ENCODE results near the gene CEND1. TPM values are rescaled to one million over a fixed set of nuclear protein-coding genes. Genes with fewer than 3 reads are reported as not detected.

Gene CEND1
- total and polyA plus RNA-seq, 2 experiments from 2014 or later = 1.6 to 8.2 TPM

DNA sequence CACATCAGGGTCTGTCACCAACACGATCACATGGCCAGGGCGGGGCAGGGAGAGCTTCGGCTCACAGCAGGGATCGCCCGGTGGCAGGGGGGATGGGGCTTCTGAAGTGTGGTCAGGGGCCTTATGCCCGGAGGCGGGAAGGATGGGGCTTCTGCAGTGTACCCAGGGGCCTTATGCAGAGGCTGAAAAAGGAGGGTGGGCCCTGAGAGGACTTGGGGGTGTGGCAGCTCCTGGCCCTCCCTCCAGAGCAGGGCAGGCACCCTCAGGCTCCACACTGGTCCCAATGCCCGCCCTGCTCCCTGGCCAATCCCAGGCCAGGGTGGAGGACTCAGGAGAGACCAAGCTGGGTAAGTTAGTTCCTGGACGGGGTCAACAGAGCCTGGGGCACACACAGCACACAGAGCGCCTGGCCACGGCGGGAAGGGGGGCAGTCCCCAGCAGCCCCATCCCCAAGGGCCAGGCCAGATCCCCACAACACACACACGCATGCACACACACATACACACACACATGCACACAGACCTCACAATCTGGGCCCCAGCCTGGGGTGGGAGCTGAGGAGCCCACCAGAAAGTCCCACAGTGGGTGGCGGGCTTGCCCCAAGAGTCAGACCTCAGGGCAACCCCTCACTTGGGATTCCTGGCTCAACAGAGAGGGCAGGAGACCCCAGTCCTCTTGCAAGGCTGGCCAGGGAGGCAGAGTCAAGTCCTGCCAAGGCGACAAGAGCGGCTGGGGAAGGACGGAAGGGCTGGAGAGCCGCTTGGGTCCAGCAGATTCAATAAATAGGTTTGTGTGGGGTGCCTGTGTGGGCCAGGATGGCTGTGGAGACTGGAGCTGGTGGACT is 1.1 kb upstream of the CEND1 start:
- H3K4me1 ChIP-seq (ENCODE audit: low read depth) = peaks cover 10% of the 10 kb centered on the region

DNA sequence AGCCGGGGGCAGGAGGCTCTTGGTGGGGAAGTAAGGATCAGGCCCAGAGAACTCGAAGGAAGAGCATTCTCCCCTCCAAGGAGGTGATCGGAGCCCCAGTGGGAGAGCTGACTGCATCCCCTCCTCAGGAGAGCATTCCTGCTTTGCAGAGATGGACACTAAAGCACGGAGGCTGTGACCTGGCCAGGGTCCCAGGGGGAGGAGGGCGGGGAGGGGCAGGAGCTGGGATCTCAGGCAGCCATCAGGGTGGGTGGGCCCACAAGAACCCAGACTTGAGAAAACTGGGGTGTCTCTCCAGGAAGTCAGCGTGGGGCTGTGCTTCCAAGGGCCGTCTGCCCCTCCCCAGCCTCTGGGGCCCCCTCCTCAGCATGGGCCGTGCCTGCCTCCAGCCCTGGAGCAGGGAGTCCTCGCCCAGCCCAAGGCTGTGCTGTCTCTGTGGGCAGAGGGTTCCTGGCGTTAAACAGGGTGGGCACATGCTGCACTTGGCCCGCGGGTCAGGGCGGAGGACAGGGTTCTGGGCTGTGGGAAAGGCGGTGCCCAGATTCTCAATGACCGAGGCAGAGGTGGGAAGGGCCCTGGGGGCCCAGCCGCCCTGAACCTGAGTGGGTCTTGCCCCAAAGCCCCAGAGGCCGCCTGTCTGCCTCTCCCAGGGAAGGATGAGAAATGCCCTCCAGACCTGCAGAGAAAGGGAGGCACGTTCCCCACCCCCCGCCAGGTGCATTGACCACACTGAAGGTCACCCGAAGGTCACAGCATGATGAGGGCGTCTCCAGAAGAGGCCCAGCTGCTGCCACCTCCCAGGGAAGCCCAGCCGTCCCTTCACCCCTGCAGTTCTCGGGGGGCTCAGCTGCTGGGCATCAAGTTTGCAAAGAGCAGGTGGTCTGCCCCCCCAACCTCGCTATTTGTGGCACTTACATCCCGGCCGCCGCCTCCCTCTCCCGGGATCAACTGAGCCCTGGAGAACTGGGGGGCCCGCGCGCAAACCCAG is 643 bp downstream of the CEND1 start:
- H3K27ac ChIP-seq = no peak overlapping the region
- H3K4me3 ChIP-seq = no peak overlapping the region
- no peak for DNase-seq (ENCODE audit: low read depth in 1 of 2, low spot score in 1 of 2)
- no peaks in the 10 kb centered on the region for H3K9me3 ChIP-seq (ENCODE audit: low read depth)
- no peak for TF ChIP-seq CTCF (IDR thresholded peaks at IDR 0.05; ENCODE audit: low read depth, low read length)
- H3K4me1 ChIP-seq (ENCODE audit: low read depth) = peaks cover 6% of the 10 kb centered on the region
- no peaks in the 10 kb centered on the region for H3K36me3 ChIP-seq
- no peaks in the 10 kb centered on the region for H3K27me3 ChIP-seq

More for the DNA sequence above, 1.1 kb upstream of the CEND1 start:
- Histone ChIP-seq H3K36me3 (no peaks in the 10 kb centered on the region), H3K27ac (no peak overlapping the region), H3K4me3 (no peak overlapping the region), H3K9me3 (ENCODE audit: low read depth) (no peaks in the 10 kb centered on the region), H3K27me3 (no peaks in the 10 kb centered on the region)
- DNase-seq (ENCODE audit: low read depth in 1 of 2, low spot score in 1 of 2) = peak; percentile 37 to 41
- TF ChIP-seq CTCF (IDR thresholded peaks at IDR 0.05; ENCODE audit: low read depth, low read length) = no peak

GRCh38 chr11:788009-788640 is 1.8 kb downstream of the CEND1 start:
- DNase-seq (ENCODE audit: low read depth in 1 of 2, low spot score in 1 of 2) = no peak
- no peaks in the 10 kb centered on the region for H3K36me3 ChIP-seq
- no peak for TF ChIP-seq CTCF (IDR thresholded peaks at IDR 0.05; ENCODE audit: low read depth, low read length)
- no peaks in the 10 kb centered on the region for H3K27me3 ChIP-seq
- H3K4me1 ChIP-seq (ENCODE audit: low read depth) = peaks cover 13% of the 10 kb centered on the region
- H3K9me3 ChIP-seq (ENCODE audit: low read depth) = no peaks in the 10 kb centered on the region
- no peak overlapping the region for H3K27ac ChIP-seq
- H3K4me3 ChIP-seq = no peak overlapping the region

DNA sequence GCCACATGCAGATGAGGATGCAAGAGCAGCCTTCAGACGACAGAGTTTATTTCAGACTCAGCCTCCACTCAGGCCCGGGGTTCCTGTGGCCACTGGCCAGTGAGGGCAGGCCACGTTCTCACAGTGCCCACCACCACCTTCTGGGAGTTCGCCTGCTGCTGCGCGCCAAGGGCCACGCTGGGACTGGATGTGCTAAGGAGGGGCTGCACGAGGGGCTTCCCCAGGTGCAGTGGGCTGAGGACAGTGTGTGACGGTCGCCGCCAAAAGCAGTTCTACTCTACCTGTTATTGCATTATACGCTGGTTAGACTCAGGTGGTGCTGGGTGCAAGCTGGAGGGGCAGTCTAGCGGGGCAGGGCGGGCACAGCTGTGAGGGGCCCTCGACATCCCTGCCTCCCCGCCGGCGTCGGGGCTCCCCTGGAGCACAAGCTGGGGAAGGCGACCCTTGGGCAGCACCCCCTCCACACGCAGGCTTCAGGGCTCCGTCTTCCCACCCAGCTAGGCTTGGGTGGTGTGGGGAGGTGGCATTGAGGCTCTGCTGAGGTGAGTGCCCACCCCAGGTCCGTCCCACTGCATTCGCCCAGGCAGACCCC is 2.7 kb downstream of the CEND1 start:
- H3K4me1 ChIP-seq (ENCODE audit: low read depth) = peaks cover 13% of the 10 kb centered on the region
- H3K27me3 ChIP-seq = no peaks in the 10 kb centered on the region
- no peaks in the 10 kb centered on the region for H3K36me3 ChIP-seq
- no peak for DNase-seq (ENCODE audit: low read depth in 1 of 2, low spot score in 1 of 2)
- TF ChIP-seq CTCF (IDR thresholded peaks at IDR 0.05; ENCODE audit: low read depth, low read length) = no peak
- no peaks in the 10 kb centered on the region for H3K9me3 ChIP-seq (ENCODE audit: low read depth)
- H3K4me3 ChIP-seq = no peak overlapping the region
- H3K27ac ChIP-seq = no peak overlapping the region
